ENCODE results near the gene SLC41A2.

The SLC41A2 gene

GRCh38 chr12:104935886-104936285 lies 22.2 kb downstream of the SLC41A2 start:
- no peak for TF ChIP-seq GLIS3 (CRISPR knock-in tag; IDR thresholded peaks at IDR 0.05)
- TF ChIP-seq ESRRG (CRISPR knock-in tag; IDR thresholded peaks at IDR 0.05): no peak
- no peak for TF ChIP-seq TSHZ2 (CRISPR knock-in tag; IDR thresholded peaks at IDR 0.05)
- no peak for TF ChIP-seq CSDC2 (CRISPR knock-in tag; IDR thresholded peaks at IDR 0.05)
- no peak for TF ChIP-seq ZNF565 (CRISPR knock-in tag; conservative IDR thresholded peaks at IDR 0.05; ENCODE audit: low read depth)
- no peak for TF ChIP-seq POU6F1 (CRISPR knock-in tag; IDR thresholded peaks at IDR 0.05; ENCODE audit: borderline replicate concordance, low read depth)
- no peak for TF ChIP-seq RARB (CRISPR knock-in tag; IDR thresholded peaks at IDR 0.05)
- no peak for TF ChIP-seq ZNF70 (CRISPR knock-in tag; IDR thresholded peaks at IDR 0.05)
- no peak for TF ChIP-seq PATZ1 (CRISPR knock-in tag; IDR thresholded peaks at IDR 0.05; ENCODE audit: borderline replicate concordance)
- no peak for TF ChIP-seq ZNF8 (CRISPR knock-in tag; IDR thresholded peaks at IDR 0.05)
- TF ChIP-seq ZFP3 (CRISPR knock-in tag; IDR thresholded peaks at IDR 0.05): no peak
- no peak for TF ChIP-seq ISL1 (CRISPR knock-in tag; IDR thresholded peaks at IDR 0.05)
- TF ChIP-seq PPARA (CRISPR knock-in tag; IDR thresholded peaks at IDR 0.05; ENCODE audit: borderline replicate concordance): no peak
- no peak for TF ChIP-seq BACH2 (CRISPR knock-in tag; IDR thresholded peaks at IDR 0.05; ENCODE audit: borderline replicate concordance)
- TF ChIP-seq ZC3H10 (CRISPR knock-in tag; IDR thresholded peaks at IDR 0.05): no peak
- ATAC-seq: no peak

GRCh38 chr12:104933778-104934177 lies 24.3 kb downstream of the SLC41A2 start:
- no peak for TF ChIP-seq ISL1 (CRISPR knock-in tag; IDR thresholded peaks at IDR 0.05)
- TF ChIP-seq SNAI2 (CRISPR knock-in tag; IDR thresholded peaks at IDR 0.05): no peak
- TF ChIP-seq ZNF565 (CRISPR knock-in tag; conservative IDR thresholded peaks at IDR 0.05; ENCODE audit: low read depth): no peak
- no peak for TF ChIP-seq PPARA (CRISPR knock-in tag; IDR thresholded peaks at IDR 0.05; ENCODE audit: borderline replicate concordance)
- no peak for TF ChIP-seq TSHZ2 (CRISPR knock-in tag; IDR thresholded peaks at IDR 0.05)
- no peak for TF ChIP-seq GLIS3 (CRISPR knock-in tag; IDR thresholded peaks at IDR 0.05)
- no peak for TF ChIP-seq BACH2 (CRISPR knock-in tag; IDR thresholded peaks at IDR 0.05; ENCODE audit: borderline replicate concordance)
- TF ChIP-seq PATZ1 (CRISPR knock-in tag; IDR thresholded peaks at IDR 0.05; ENCODE audit: borderline replicate concordance): no peak
- TF ChIP-seq POU6F1 (CRISPR knock-in tag; IDR thresholded peaks at IDR 0.05; ENCODE audit: borderline replicate concordance, low read depth): no peak
- TF ChIP-seq TOX (CRISPR knock-in tag; IDR thresholded peaks at IDR 0.05; ENCODE audit: borderline replicate concordance): no peak
- no peak for TF ChIP-seq ZFP30 (CRISPR knock-in tag; IDR thresholded peaks at IDR 0.05)
- TF ChIP-seq ARNTL (CRISPR knock-in tag; IDR thresholded peaks at IDR 0.05; ENCODE audit: borderline replicate concordance, low read depth): no peak
- TF ChIP-seq ZNF70 (CRISPR knock-in tag; IDR thresholded peaks at IDR 0.05): no peak
- TF ChIP-seq TCF4 (CRISPR knock-in tag; IDR thresholded peaks at IDR 0.05; ENCODE audit: borderline replicate concordance): no peak
- no peak for TF ChIP-seq CREB5 (CRISPR knock-in tag; IDR thresholded peaks at IDR 0.05; ENCODE audit: low read depth)
- no peak for TF ChIP-seq ZNF8 (CRISPR knock-in tag; IDR thresholded peaks at IDR 0.05)
- TF ChIP-seq ZC3H10 (CRISPR knock-in tag; IDR thresholded peaks at IDR 0.05): no peak
- TF ChIP-seq RARB (CRISPR knock-in tag; IDR thresholded peaks at IDR 0.05): no peak
- TF ChIP-seq CSDC2 (CRISPR knock-in tag; IDR thresholded peaks at IDR 0.05): no peak
- no peak for ATAC-seq

Data from SK-N-SH treated with all-trans-retinoic acid at 6 μM for 48 hours (cell line).